Measurements from ENCODE around the gene LMTK3. TPM values are rescaled to one million over a fixed set of nuclear protein-coding genes. Genes with fewer than 3 reads are reported as not detected.
"Not testable (repeated sequence)": the region's sequence is repeated elsewhere in the genome, so short reads cannot be mapped to it uniquely, and the experiment has no call there.

Gene LMTK3
- total and polyA plus RNA-seq, 2 experiments from 2014 or later = 1.3 to 3.7 TPM

- Histone ChIP-seq H4K20me1 (ENCODE audit: insufficient read depth, poor library complexity, severe bottlenecking) (no peaks in the 10 kb centered on the region), H3K79me2 (no peaks in the 10 kb centered on the region), H3K27me3 (no peaks in the 10 kb centered on the region), H3K4me1 (ENCODE audit: insufficient read depth) (peaks cover 14% of the 10 kb centered on the region), H3K9me2 (replicated peaks; ENCODE audit: insufficient read depth) (no peaks in the 10 kb centered on the region), H3K27ac (no peak overlapping the region), H3K9me3 (ENCODE audit: low read depth) (no peaks in the 10 kb centered on the region), H3K4me2 (no peak overlapping the region), H3K36me3 (replicated peaks; ENCODE audit: insufficient read depth, low read depth) (no peaks in the 10 kb centered on the region), H3K4me3 (no peak overlapping the region), H2AFZ (no peak overlapping the region)
- 88% methylated on average over 8 of the region's 8 CpGs for WGBS (ENCODE audit: low lambda C conversion rate, missing lambda C conversion rate)
- TF ChIP-seq, protein P1, sequence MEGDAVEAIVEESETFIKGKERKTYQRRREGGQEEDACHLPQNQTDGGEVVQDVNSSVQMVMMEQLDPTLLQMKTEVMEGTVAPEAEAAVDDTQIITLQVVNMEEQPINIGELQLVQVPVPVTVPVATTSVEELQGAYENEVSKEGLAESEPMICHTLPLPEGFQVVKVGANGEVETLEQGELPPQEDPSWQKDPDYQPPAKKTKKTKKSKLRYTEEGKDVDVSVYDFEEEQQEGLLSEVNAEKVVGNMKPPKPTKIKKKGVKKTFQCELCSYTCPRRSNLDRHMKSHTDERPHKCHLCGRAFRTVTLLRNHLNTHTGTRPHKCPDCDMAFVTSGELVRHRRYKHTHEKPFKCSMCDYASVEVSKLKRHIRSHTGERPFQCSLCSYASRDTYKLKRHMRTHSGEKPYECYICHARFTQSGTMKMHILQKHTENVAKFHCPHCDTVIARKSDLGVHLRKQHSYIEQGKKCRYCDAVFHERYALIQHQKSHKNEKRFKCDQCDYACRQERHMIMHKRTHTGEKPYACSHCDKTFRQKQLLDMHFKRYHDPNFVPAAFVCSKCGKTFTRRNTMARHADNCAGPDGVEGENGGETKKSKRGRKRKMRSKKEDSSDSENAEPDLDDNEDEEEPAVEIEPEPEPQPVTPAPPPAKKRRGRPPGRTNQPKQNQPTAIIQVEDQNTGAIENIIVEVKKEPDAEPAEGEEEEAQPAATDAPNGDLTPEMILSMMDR (IDR thresholded peaks at IDR 0.05; ENCODE audit: poor library complexity) = no peak
- TF ChIP-seq EZH2 (IDR thresholded peaks at IDR 0.05; ENCODE audit: borderline replicate concordance) (no peak), EZH2phosphoT487 (IDR thresholded peaks at IDR 0.05; ENCODE audit: low read depth, severe bottlenecking, unreplicated experiment) (no peak)
- DNase-seq (ENCODE audit: low spot score) = no peak
Observed at GRCh38 chr19:48487948-48488347, 23.7 kb downstream of the LMTK3 start.

- Histone ChIP-seq H3K4me2 (no peak overlapping the region), H3K27me3 (no peaks in the 10 kb centered on the region), H3K79me2 (no peaks in the 10 kb centered on the region), H3K9me3 (ENCODE audit: low read depth) (no peaks in the 10 kb centered on the region), H2AFZ (no peak overlapping the region), H3K4me3 (no peak overlapping the region), H4K20me1 (ENCODE audit: insufficient read depth, poor library complexity, severe bottlenecking) (no peaks in the 10 kb centered on the region), H3K27ac (no peak overlapping the region), H3K4me1 (ENCODE audit: insufficient read depth) (peaks cover 14% of the 10 kb centered on the region), H3K36me3 (replicated peaks; ENCODE audit: insufficient read depth, low read depth) (no peaks in the 10 kb centered on the region), H3K9me2 (replicated peaks; ENCODE audit: insufficient read depth) (no peaks in the 10 kb centered on the region)
- TF ChIP-seq, protein P1 (IDR thresholded peaks at IDR 0.05; ENCODE audit: poor library complexity) = no peak
- no peak for TF ChIP-seq EZH2phosphoT487 (IDR thresholded peaks at IDR 0.05; ENCODE audit: low read depth, severe bottlenecking, unreplicated experiment)
- TF ChIP-seq EZH2 (IDR thresholded peaks at IDR 0.05; ENCODE audit: borderline replicate concordance) = no peak
- no peak for DNase-seq (ENCODE audit: low spot score)
- 82% methylated on average over 6 of the region's 6 CpGs for whole genome bisulfite sequencing (ENCODE audit: low lambda C conversion rate, missing lambda C conversion rate)
Observed at GRCh38 chr19:48487544-48487943, 24.1 kb downstream of the LMTK3 start.

- DNase-seq (ENCODE audit: low spot score); H3K4me2 ChIP-seq; H2AFZ ChIP-seq; H3K79me2 ChIP-seq; H3K27me3 ChIP-seq; H3K36me3 ChIP-seq (replicated peaks; ENCODE audit: insufficient read depth, low read depth); H3K4me3 ChIP-seq; H3K9me2 ChIP-seq (replicated peaks; ENCODE audit: insufficient read depth); H3K9me3 ChIP-seq (ENCODE audit: low read depth); H4K20me1 ChIP-seq (ENCODE audit: insufficient read depth, poor library complexity, severe bottlenecking); H3K27ac ChIP-seq: not testable (repeated sequence)
- WGBS (ENCODE audit: low lambda C conversion rate, missing lambda C conversion rate) = 80% methylated on average over 8 of the region's 10 CpGs
- peaks cover 12% of the 10 kb centered on the region for H3K4me1 ChIP-seq (ENCODE audit: insufficient read depth)
Observed at GRCh38 chr19:48486706-48487105, 24.9 kb downstream of the LMTK3 start.

GRCh38 chr19:48484931-48485612 lies 26.6 kb downstream of the LMTK3 start:
- Histone ChIP-seq H2AFZ (no peak overlapping the region), H3K9me3 (ENCODE audit: low read depth) (no peaks in the 10 kb centered on the region), H3K4me3 (no peak overlapping the region), H3K27me3 (no peaks in the 10 kb centered on the region), H3K4me1 (ENCODE audit: insufficient read depth) (peaks cover 8% of the 10 kb centered on the region), H3K36me3 (replicated peaks; ENCODE audit: insufficient read depth, low read depth) (no peaks in the 10 kb centered on the region), H3K4me2 (no peak overlapping the region), H4K20me1 (ENCODE audit: insufficient read depth, poor library complexity, severe bottlenecking) (no peaks in the 10 kb centered on the region), H3K27ac (no peak overlapping the region), H3K79me2 (no peaks in the 10 kb centered on the region), H3K9me2 (replicated peaks; ENCODE audit: insufficient read depth) (no peaks in the 10 kb centered on the region)
- TF ChIP-seq EZH2phosphoT487 (IDR thresholded peaks at IDR 0.05; ENCODE audit: low read depth, severe bottlenecking, unreplicated experiment) (no peak), EZH2 (IDR thresholded peaks at IDR 0.05; ENCODE audit: borderline replicate concordance) (no peak)
- TF ChIP-seq, protein P1 (IDR thresholded peaks at IDR 0.05; ENCODE audit: poor library complexity) = no peak
- 92% methylated on average over 32 of the region's 37 CpGs for WGBS (ENCODE audit: low lambda C conversion rate, missing lambda C conversion rate)
- no peak for DNase-seq (ENCODE audit: low spot score)

Data from hepatocyte (in vitro differentiated cells).